PC-9 (cell line): ENCODE measurements around the gene NDUFS7. TPM values are rescaled to one million over a fixed set of nuclear protein-coding genes. Genes with fewer than 3 reads are reported as not detected.

Source experiments
- BruUV-seq: library from RNA; stranded (reverse); fragments of 400-500 nt; replicated peaks from 2 replicates; lab custom pipeline; 2021; lab: Mats Ljungman, UMichigan
- CTCF ChIA-PET: fragments of 300-600 bp; sonication (Branson Sonifier 250); formaldehyde crosslinking; loops from one replicate; lab custom pipeline; 2022; ENCODE audit warnings: antibody characterized with exemption; lab: Charles Lee
- POLR2A ChIA-PET: fragments of 300-600 bp; sonication (Branson Sonifier 250); formaldehyde crosslinking; loops from one replicate; lab custom pipeline; 2022; ENCODE audit warnings: antibody characterized with exemption; ENCODE audit not compliant: unreplicated experiment; lab: Charles Lee
- DNase-seq, 2 experiments: peaks; one replicate each; pipeline versions ENCODE4 v3.0.0 to v3.0.0-alpha.2; 2015 to 2022; ENCODE audit warnings: mixed read lengths in 1 of 2
- H2AFZ ChIP-seq: fragments of 200-600 bp; sonication (generic); 2 replicates; pipeline ENCODE4 v1.8.1; 2017; ENCODE audit warnings: antibody characterized with exemption
- H3F3A ChIP-seq: fragments of 200-600 bp; sonication (generic); 2 replicates; pipeline ENCODE4 v1.8.1; 2017; ENCODE audit warnings: antibody characterized with exemption, mild to moderate bottlenecking, low read depth; ENCODE audit not compliant: insufficient read depth
- H3K27ac ChIP-seq: fragments of 200-600 bp; sonication (generic); 2 replicates; pipeline ENCODE4 v1.6.1; 2016; ENCODE audit warnings: mixed run types
- H3K27me3 ChIP-seq: fragments of 200-600 bp; sonication (generic); 2 replicates; pipeline ENCODE4 v1.6.1; 2016; ENCODE audit warnings: low read depth, mixed run types; ENCODE audit not compliant: insufficient read depth
- H3K36me3 ChIP-seq: fragments of 200-600 bp; sonication (generic); 2 replicates; pipeline ENCODE4 v1.6.1; 2016; ENCODE audit warnings: low read depth, mixed run types
- H3K4me1 ChIP-seq: fragments of 200-600 bp; sonication (generic); replicated peaks from 2 replicates; pipeline ENCODE4 v1.6.1; 2016; ENCODE audit warnings: mixed run types; ENCODE audit not compliant: insufficient read depth
- H3K4me2 ChIP-seq: fragments of 200-600 bp; sonication (generic); 2 replicates; pipeline ENCODE4 v1.6.1; 2017; ENCODE audit warnings: mixed run types
- H3K4me3 ChIP-seq: fragments of 200-600 bp; sonication (generic); 2 replicates; pipeline ENCODE4 v1.6.1; 2016; ENCODE audit warnings: mixed run types
- H3K79me2 ChIP-seq: fragments of 200-600 bp; sonication (generic); 2 replicates; pipeline ENCODE4 v1.6.1; 2017; ENCODE audit warnings: low read depth, mixed run types
- H3K9me2 ChIP-seq: fragments of 200-600 bp; sonication (generic); 2 replicates; pipeline ENCODE4 v1.8.1; 2017; ENCODE audit warnings: mild to moderate bottlenecking; ENCODE audit not compliant: insufficient read depth
- H3K9me3 ChIP-seq: fragments of 200-600 bp; sonication (generic); 2 replicates; pipeline ENCODE4 v1.8.1; 2016; ENCODE audit warnings: low read depth; ENCODE audit not compliant: insufficient read depth
- H4K20me1 ChIP-seq: fragments of 200-600 bp; sonication (generic); 2 replicates; pipeline ENCODE4 v1.8.1; 2017; ENCODE audit not compliant: insufficient read depth
- CTCF ChIP-seq: fragments of 200-600 bp; sonication (generic); conservative IDR thresholded peaks from 2 replicates; pipeline ENCODE4 v1.6.1; 2017; ENCODE audit warnings: mixed run types, antibody characterized with exemption, mild to moderate bottlenecking, moderate library complexity
- EZH2 ChIP-seq: fragments of 200-600 bp; sonication (generic); IDR thresholded peaks from 2 replicates; pipeline ENCODE4 v1.8.0; 2017; ENCODE audit warnings: antibody characterized with exemption, low read depth
- intact Hi-C: fragments of 100-400 bp; cut with micrococcal nuclease; formaldehyde crosslinking; loops from one replicate; pipeline ENCODE4 v1.10.0; 2022; ENCODE audit not compliant: unreplicated experiment
- total RNA-seq: library from RNA; stranded (reverse); gene quantifications from 2 replicates; pipeline ENCODE4 v1.2.3, GENCODE V29; 2021

The NDUFS7 gene
- total RNA-seq, 1 experiment from 2014 or later: 67.5 TPM

DNA sequence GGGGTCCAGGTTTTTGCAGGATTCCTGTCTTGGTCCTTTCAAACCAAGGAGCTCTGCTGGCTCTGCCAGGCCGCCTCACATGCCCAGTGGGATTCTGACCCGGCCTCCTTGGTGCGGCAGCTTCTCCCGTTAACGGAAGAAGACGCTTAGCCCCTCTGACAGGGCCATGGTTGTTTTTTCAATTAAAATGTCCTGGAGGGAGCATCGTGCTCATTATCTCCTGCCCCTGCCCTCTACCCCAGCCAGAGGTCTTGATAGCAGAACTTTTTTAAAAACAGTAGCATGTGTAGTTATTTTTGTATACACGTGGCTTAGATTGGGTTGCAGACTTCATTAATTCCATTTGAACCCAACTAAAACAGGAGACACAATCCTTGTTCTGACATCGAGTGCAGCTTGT, 43.0 kb downstream of the NDUFS7 start:
- H3K4me3 ChIP-seq: no peak overlapping the region
- no peak for TF ChIP-seq EZH2
- no peak for TF ChIP-seq CTCF
- H3K9me2 ChIP-seq: no peaks in the 10 kb centered on the region
- no peaks in the 10 kb centered on the region for H3K36me3 ChIP-seq
- no peak for DNase-seq
- H2AFZ ChIP-seq: no peak overlapping the region
- H3K79me2 ChIP-seq: no peaks in the 10 kb centered on the region
- ChIA-PET POLR2A (interaction anchor here (0.6 kb wide), 1 partner anchor 10 kb away, joined by 18 read pairs; no protein-coding TSS in a partner anchor), CTCF (no interaction called here)
- intact Hi-C loops: no loop called here
- H4K20me1 ChIP-seq: no peaks in the 10 kb centered on the region; the same call in none of the 2 replicates
- H3K4me1 ChIP-seq: no peaks in the 10 kb centered on the region
- no peaks in the 10 kb centered on the region for H3K27me3 ChIP-seq
- H3K4me2 ChIP-seq: no peak overlapping the region
- peaks cover 4% of the 10 kb centered on the region; the same call in 1 of the 2 replicates for H3F3A ChIP-seq
- H3K9me3 ChIP-seq: no peaks in the 10 kb centered on the region
- H3K27ac ChIP-seq: no peak overlapping the region
- no TSS peak for BruUV-seq

GRCh38 chr19:1427221-1427920, 43.7 kb downstream of the NDUFS7 start:
- ChIA-PET POLR2A (no interaction called here), CTCF (no interaction called here)
- no TSS peak for BruUV-seq
- Histone ChIP-seq H3K36me3 (no peaks in the 10 kb centered on the region), H2AFZ (no peak overlapping the region), H3K27me3 (no peaks in the 10 kb centered on the region), H3K9me2 (no peaks in the 10 kb centered on the region), H3K9me3 (no peaks in the 10 kb centered on the region), H3K79me2 (no peaks in the 10 kb centered on the region), H3F3A (peaks cover 3% of the 10 kb centered on the region; the same call in 1 of the 2 replicates), H4K20me1 (no peaks in the 10 kb centered on the region; the same call in none of the 2 replicates), H3K4me3 (no peak overlapping the region), H3K4me2 (no peak overlapping the region), H3K27ac (no peak overlapping the region), H3K4me1 (no peaks in the 10 kb centered on the region)
- intact Hi-C loops: no loop called here
- no peak for DNase-seq
- TF ChIP-seq CTCF (no peak), EZH2 (no peak)

- Histone ChIP-seq H2AFZ (no peak overlapping the region), H3F3A (no peaks in the 10 kb centered on the region), H3K4me2 (no peak overlapping the region), H4K20me1 (no peaks in the 10 kb centered on the region; the same call in none of the 2 replicates), H3K27ac (no peak overlapping the region), H3K4me1 (no peaks in the 10 kb centered on the region), H3K27me3 (no peaks in the 10 kb centered on the region), H3K9me3 (no peaks in the 10 kb centered on the region), H3K79me2 (no peaks in the 10 kb centered on the region), H3K36me3 (no peaks in the 10 kb centered on the region), H3K9me2 (no peaks in the 10 kb centered on the region), H3K4me3 (no peak overlapping the region)
- intact Hi-C loops: no loop called here
- no TSS peak for BruUV-seq
- DNase-seq: no peak
- no peak for TF ChIP-seq EZH2
- TF ChIP-seq CTCF: no peak
- ChIA-PET POLR2A (no interaction called here), CTCF (no interaction called here)
These were observed 45.2 kb downstream of the NDUFS7 start for GRCh38 chr19:1428738-1429391.
